ENCODE measurements around the gene FOSB. TPM values are rescaled to one million over a fixed set of nuclear protein-coding genes. Genes with fewer than 3 reads are reported as not detected.

Gene FOSB
- total and polyA plus RNA-seq, 9 of the 15 experiments (the other 6 are each of a cell fraction or from before 2014, with no cell fraction given), result 0.11 to 2.7 (median 0.73) TPM

DNA sequence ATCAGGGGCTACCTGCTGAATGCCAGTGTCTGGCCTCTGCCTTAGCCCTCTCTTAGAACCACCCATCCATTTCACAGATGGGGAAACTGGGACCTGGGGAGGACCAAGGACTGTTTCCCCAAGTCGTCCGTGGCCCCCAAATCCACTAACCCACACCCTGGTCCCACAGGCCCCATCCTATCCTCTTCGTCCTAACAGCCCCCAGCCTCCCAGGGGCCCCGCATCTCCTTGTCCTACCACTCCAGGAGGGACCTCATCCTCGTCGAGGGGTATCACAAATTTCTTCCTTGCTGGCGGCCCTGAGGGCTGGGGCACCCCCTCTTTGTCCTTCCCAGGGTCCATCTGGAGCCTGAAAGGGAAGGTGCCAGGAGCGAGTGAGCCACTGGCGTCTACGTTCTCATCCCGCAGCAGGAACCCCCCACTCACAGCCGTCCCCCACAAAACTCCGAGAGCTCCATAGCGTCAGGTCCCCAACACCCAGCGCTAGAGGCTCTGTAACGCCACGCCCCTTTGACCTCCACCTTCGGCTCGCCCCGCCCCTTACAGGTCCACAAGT is 44.7 kb upstream of the FOSB start (continued):
- TF ChIP-seq, protein P1, sequence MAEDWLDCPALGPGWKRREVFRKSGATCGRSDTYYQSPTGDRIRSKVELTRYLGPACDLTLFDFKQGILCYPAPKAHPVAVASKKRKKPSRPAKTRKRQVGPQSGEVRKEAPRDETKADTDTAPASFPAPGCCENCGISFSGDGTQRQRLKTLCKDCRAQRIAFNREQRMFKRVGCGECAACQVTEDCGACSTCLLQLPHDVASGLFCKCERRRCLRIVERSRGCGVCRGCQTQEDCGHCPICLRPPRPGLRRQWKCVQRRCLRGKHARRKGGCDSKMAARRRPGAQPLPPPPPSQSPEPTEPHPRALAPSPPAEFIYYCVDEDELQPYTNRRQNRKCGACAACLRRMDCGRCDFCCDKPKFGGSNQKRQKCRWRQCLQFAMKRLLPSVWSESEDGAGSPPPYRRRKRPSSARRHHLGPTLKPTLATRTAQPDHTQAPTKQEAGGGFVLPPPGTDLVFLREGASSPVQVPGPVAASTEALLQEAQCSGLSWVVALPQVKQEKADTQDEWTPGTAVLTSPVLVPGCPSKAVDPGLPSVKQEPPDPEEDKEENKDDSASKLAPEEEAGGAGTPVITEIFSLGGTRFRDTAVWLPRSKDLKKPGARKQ (CRISPR knock-in tag; IDR thresholded peaks at IDR 0.05), result 0 out of 2 replicates have a peak, but pooled peaks have one; percentile 12
- TF ChIP-seq ZNF316 (IDR thresholded peaks at IDR 0.05) (no peak), ZNF785 (CRISPR knock-in tag; IDR thresholded peaks at IDR 0.05) (no peak), FOXM1 (IDR thresholded peaks at IDR 0.05; ENCODE audit: low read depth) (no peak), FOXM1 (CRISPR knock-in tag; IDR thresholded peaks at IDR 0.05; ENCODE audit: low read depth) (no peak)
- TF ChIP-seq, protein P2, sequence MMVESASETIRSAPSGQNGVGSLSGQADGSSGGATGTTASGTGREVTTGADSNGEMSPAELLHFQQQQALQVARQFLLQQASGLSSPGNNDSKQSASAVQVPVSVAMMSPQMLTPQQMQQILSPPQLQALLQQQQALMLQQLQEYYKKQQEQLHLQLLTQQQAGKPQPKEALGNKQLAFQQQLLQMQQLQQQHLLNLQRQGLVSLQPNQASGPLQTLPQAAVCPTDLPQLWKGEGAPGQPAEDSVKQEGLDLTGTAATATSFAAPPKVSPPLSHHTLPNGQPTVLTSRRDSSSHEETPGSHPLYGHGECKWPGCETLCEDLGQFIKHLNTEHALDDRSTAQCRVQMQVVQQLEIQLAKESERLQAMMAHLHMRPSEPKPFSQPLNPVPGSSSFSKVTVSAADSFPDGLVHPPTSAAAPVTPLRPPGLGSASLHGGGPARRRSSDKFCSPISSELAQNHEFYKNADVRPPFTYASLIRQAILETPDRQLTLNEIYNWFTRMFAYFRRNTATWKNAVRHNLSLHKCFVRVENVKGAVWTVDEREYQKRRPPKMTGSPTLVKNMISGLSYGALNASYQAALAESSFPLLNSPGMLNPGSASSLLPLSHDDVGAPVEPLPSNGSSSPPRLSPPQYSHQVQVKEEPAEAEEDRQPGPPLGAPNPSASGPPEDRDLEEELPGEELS (CRISPR knock-in tag; IDR thresholded peaks at IDR 0.05; ENCODE audit: borderline replicate concordance), result no peak
